HG03066 (cell line): ENCODE data around the gene TUT4.

Experiments used
- ATAC-seq: cut with Tn5 transposase; IDR thresholded peaks from one replicate; pipeline ENCODE4 v1.9.1; 2021; ENCODE audit warnings: low read depth; ENCODE audit not compliant: unreplicated experiment

The TUT4 gene

GRCh38 chr1:52576074-52576473 is 23.2 kb upstream of the TUT4 start:
- no peak for ATAC-seq

DNA sequence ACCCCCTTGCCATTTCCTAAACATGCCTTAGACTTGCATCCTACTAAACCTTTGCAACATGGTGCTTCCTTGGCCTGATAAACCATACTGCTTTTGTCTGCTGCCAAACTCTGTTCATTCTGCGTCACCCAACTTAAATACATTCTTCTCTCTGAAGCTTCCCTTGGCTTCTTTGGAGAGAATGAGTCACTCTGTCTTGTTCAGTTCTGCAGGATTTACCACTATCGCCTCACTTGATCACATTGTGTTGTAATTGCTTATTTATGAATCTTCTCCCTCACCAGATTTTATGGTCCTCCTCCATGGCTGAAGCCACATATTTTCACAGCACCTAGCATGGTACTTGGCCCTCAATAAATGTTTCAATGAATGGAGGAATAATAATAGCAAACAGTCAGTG is 21.7 kb upstream of the TUT4 start:
- no peak for ATAC-seq

DNA sequence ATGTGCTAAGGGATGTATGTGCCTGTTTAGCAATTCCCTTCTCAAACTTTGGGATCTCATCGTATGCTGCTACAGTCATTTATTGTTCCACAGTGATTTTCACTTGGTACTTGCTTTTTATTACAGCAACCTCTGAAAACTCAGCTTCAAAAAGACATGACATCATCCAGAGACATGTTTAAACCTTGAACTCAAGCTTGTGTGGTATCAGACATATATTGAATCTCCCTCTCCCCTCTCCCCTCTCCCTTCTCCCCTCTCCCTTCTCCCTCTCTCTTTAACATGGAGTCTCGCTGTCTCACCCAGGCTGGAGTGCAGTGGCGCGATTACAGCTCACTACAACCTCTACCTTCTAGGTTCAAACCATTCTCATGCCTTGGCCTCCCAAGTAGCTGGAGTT is 19.5 kb upstream of the TUT4 start:
- no peak for ATAC-seq

GRCh38 chr1:52571783-52572182 is 18.9 kb upstream of the TUT4 start:
- no peak for ATAC-seq

- ATAC-seq, result no peak
These were observed 16.7 kb upstream of the TUT4 start for GRCh38 chr1:52569449-52570210.

GRCh38 chr1:52567943-52568342 is 15.1 kb upstream of the TUT4 start:
- no peak for ATAC-seq

DNA sequence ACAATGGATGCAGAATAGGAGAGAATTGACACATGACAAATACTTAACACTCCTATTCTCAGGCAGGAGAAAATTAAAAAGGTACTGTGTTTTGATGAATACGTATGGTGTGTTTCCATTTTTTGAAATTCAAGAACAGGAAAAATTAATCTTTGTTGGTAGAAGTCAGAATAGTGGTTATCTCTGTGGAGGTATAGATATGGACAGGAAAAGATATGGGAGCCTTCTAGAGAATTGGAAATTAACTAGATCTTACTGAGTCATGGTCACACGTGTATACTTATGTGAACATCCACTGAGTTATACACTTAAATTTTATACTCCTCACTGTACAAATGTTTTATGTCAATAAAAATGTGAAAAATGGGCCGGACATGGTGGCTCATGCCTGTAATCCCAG is 9.9 kb upstream of the TUT4 start:
- ATAC-seq, result no peak

GRCh38 chr1:52559875-52560274 is 7.0 kb upstream of the TUT4 start:
- ATAC-seq, result no peak

GRCh38 chr1:52558941-52559340 is 6.0 kb upstream of the TUT4 start:
- no peak for ATAC-seq

DNA sequence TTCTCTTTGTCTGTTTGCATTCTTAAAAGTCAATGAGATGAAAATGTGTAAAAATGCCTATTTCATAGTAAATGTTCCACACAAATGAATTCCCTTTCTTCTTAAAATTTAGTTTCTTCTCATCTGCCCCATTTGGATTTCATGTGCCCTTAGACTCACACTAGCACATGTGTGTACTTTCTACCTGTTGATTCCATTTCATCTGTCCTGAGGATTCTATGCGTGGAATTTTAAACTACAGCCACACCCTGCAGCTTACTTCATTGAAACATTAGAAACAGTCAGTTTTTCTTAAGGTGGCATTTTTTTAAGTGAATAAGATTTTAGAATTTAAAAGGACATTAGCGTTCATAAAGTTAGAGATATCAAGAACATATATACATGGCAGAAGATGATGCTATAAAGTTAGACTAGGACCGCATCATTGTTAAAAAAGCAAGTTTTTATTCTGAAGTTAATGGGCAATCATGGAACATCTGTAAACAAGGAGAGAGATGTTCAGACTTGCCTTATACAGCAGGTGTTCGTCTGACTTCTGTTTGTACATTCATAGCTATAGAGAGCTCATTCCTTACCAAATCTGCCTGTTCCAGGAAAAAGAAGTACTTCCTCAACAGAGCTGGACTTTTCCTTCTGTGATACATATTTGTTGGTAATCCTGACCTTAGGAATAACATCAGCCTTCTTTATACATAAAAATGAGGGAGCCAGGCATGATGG is 3.9 kb upstream of the TUT4 start:
- ATAC-seq, result no peak

DNA sequence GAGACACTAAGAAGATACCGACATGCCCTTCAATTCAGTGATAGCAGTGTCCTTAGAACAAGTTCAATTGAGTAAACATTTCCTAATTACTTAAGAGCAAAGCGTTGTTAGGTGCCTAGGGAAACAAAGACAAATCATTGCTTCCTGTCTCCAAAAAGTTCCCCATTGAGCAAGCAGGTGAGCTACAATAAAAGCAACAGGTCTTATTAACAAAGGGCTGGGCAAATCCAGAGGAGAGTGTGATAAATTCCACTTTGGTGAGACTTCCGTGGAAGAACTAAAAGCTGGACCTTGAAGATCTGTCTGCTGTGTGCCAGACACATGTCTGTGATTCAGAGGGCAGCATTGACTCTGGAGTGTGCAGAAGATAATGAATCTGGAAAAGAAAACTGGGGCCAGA is 1.9 kb upstream of the TUT4 start:
- no peak for ATAC-seq

DNA sequence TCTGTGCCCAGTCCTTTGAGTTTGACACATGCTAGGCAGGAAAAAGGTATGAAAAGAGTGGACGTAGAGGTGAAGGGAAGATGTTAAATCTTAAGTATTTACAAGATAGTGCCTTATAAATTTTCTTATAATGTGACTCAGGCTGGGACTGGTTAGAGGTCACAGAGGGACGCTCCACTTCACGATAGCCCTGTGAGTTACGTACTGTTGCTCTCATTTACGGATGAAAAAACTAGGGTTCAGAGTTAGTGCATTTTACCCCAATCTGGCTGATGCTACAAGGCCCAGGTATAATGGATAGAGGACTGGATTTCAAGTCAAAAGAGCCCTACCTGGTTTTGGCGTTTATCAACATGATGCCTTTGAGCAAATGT is 1.4 kb upstream of the TUT4 start:
- ATAC-seq, result no peak

DNA sequence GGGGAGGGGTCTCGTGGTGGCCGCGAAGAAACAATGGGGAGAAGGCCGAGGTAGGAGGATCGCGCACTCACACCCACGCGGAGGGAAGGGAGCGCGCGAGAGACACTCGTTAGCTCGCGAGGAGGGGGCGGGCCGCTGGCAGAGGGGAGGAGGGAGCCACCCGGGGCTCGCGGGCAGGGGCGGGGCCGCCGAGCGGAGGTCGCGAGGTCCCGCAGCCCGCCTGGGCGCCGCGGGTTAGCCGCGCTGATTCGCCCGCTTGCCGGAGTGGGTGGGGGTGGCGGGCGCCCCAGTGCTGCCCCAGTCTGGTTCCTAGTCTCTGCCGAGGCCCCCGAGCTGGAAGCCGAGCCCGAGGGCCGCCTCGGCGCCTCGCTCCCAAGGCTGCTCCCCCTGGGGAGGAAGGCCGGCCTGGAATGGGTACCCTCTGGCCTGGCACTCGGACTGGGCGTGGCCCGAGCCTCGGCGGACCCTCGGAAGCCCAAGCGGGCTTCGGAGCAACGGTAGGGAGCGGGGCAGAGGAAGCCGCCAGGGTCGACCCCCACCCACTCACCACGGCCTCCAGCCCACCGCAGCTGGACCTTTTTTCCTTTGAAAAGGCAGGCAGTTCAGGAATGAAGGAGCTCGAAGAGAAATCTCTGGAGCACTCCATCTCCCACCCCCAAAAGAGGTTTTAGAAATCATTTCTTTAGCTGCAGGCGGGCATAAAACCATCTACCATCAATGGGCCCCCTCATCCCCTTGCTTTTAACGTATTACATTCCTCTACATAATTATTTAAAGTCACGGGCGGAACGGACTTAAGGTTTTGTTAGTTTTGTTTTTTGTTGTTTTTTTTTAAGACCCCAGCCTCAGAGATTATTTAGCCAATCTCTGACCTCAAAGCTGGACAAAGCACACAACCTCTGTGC is 722 bp upstream of the TUT4 start:
- peak; percentile 62 for ATAC-seq

GRCh38 chr1:52552236-52552504 is 722 bp downstream of the TUT4 start:
- ATAC-seq, result no peak

DNA sequence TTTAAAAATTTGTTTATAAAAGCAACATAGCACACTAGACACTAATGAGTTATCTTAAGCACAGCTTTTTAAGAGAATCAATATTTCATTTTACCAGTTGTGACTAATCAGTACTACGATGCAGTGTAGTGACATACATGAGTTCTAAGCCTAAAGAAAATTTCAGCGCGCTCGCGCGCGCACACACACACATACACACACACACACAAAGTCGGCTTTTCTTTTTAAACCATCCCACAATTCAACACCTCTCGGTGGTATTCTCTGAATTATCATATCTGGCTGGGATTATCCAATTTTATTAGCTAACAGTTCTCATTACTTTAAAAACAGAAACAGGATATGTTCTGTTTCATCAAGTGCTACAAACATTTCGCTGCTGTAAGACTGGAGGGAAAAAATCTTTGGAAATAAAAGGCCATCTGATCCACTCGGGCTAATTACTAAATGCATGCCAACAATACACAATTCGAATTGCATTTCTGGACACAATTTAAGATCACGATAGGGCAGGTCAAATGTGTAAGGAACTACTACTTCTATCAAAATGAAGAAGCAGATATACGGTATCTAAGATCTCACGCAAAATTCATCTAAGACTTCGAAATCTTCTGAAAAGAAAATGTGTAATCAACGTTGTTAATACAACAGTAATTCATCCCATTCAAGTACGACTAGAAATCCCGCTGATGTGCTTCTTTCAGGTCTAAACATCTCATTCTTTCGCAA is 1.2 kb downstream of the TUT4 start:
- ATAC-seq, result no peak

- no peak for ATAC-seq
These were observed 2.4 kb downstream of the TUT4 start for GRCh38 chr1:52550447-52550846.

DNA sequence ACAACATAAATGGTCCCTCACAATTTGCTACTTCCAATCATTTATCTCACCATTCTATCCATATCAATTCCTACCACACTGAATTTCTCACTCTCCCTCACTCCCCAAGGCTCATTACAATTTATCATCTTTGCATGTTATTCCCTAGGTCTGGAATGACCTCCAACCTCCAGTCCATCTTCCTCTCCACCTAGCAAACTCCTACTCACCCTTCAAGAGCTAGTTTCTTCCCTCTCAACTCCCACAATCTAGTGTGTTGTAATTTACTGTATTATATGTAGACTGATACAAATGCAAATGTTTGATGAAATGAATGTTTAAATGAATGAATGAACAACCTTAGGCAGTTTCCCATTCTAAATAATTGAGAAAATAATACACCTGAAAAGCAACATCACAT is 3.6 kb downstream of the TUT4 start:
- ATAC-seq, result no peak

DNA sequence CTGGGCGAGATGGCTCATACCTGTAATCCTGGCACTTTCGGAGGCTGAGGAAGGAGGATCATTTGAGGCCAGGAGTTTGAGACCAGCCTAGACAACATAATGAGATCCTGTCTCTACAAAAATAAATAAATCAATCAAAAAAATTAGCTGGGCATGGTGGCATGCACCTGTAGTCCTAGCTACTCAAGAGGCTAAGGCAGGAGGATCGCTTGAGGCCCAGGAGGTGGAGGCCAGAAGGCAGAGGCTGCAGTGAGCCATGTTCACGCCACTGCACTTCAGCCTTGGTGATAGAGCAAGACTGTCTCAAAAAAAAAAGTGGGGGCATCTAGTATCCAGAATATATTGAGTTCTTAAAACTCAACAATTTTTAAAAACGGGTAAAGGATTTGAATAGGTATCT is 6.0 kb downstream of the TUT4 start:
- no peak for ATAC-seq

GRCh38 chr1:52544665-52545525 is 8.0 kb downstream of the TUT4 start:
- ATAC-seq, result no peak

- ATAC-seq, result no peak
These were observed 10.7 kb downstream of the TUT4 start for GRCh38 chr1:52542085-52542688.
